Common myeloid progenitor, CD34-positive (primary cell): ENCODE results near the gene EMP3.
"Not testable (repeated sequence)": the region's sequence is repeated elsewhere in the genome, so short reads cannot be mapped to it uniquely, and the experiment has no call there.

ENCODE experiments used
- CTCF ChIA-PET: fragments of 350-600 bp; sonication (Branson Sonifier 250); formaldehyde crosslinking; loops from one replicate; lab custom pipeline; 2021; ENCODE audit warnings: antibody characterized with exemption; lab: Charles Lee
- POLR2A ChIA-PET: fragments of 350-600 bp; sonication (Branson Sonifier 250); formaldehyde crosslinking; loops from one replicate; lab custom pipeline; 2021; ENCODE audit warnings: antibody characterized with exemption; lab: Charles Lee
- DNase-seq, 3 donors: peaks; one replicate each; pipeline versions ENCODE4 v3.0.0 to v3.0.0-alpha.2; 2013
- H3K27ac ChIP-seq, 2 experiments: 1 replicate in 1 of 2; 2 replicates in 1 of 2; pipeline ENCODE4 v1.7.0; 2013; ENCODE audit warnings: inconsistent platforms in 2 of 2, low read length in 2 of 2, mild to moderate bottlenecking in 2 of 2, low read depth in 1 of 2, moderate library complexity in 1 of 2; ENCODE audit not compliant: severe bottlenecking in 2 of 2, insufficient read depth in 1 of 2, poor library complexity in 1 of 2
- H3K27me3 ChIP-seq, 5 experiments: replicated peaks in 2 of 5; 1 replicate in 3 of 5; 2 replicates in 2 of 5; pipeline versions ENCODE4 v1.6.1 to v1.7.0; 2013; ENCODE audit warnings: low read length in 4 of 5, mild to moderate bottlenecking in 2 of 5, moderate library complexity in 2 of 5, inconsistent platforms in 1 of 5; ENCODE audit not compliant: insufficient read depth in 5 of 5, control insufficient read depth in 4 of 5
- H3K36me3 ChIP-seq, 4 experiments: 1 replicate in 2 of 4; 2 replicates in 2 of 4; pipeline versions ENCODE4 v1.6.1 to v1.7.0; 2013; ENCODE audit warnings: low read length in 3 of 4, control low read depth in 1 of 4, mild to moderate bottlenecking in 1 of 4; ENCODE audit not compliant: control insufficient read depth in 4 of 4, insufficient read depth in 4 of 4
- H3K4me1 ChIP-seq, 4 experiments: 1 replicate in 3 of 4; 2 replicates in 1 of 4; pipeline versions ENCODE4 v1.6.1 to v1.7.1; 2013; ENCODE audit warnings: low read length in 3 of 4, mild to moderate bottlenecking in 3 of 4, control low read depth in 1 of 4, inconsistent platforms in 1 of 4, moderate library complexity in 1 of 4; ENCODE audit not compliant: control insufficient read depth in 4 of 4, insufficient read depth in 4 of 4; ENCODE audit errors: control extremely low read depth in 1 of 4
- H3K4me3 ChIP-seq, 7 experiments: 1 replicate in 4 of 7; 2 replicates in 3 of 7; pipeline versions ENCODE4 v1.5.1 to v1.7.0; 2013; ENCODE audit warnings: mild to moderate bottlenecking in 7 of 7, low read length in 6 of 7, moderate library complexity in 6 of 7, inconsistent platforms in 2 of 7, low read depth in 2 of 7, control low read depth in 1 of 7; ENCODE audit not compliant: insufficient read depth in 4 of 7, control insufficient read depth in 1 of 7; ENCODE audit errors: extremely low read depth in 1 of 7
- H3K9me3 ChIP-seq, 5 experiments: 1 replicate in 4 of 5; 2 replicates in 1 of 5; pipeline versions ENCODE4 v1.6.1 to v1.7.1; 2013; ENCODE audit warnings: low read length in 4 of 5, mild to moderate bottlenecking in 2 of 5, inconsistent platforms in 1 of 5, low read depth in 1 of 5, moderate library complexity in 1 of 5; ENCODE audit not compliant: control insufficient read depth in 4 of 5, insufficient read depth in 2 of 5; ENCODE audit errors: control extremely low read depth in 1 of 5
- WGBS: methylation state at CpG from one replicate; pipeline ENCODE4 v1.1.5; 2013; ENCODE audit not compliant: insufficient coverage; 5-methylcytosine and 5-hydroxymethylcytosine counted together

Gene EMP3

GRCh38 chr19:48310227-48310626 lies 15.1 kb upstream of the EMP3 start:
- ChIA-PET CTCF (interaction anchor here (1.2 to 16.4 kb wide), 2 partner anchors 25 to 40 kb away, joined by 3 to 286 read pairs; no protein-coding TSS in a partner anchor), POLR2A (no interaction called here)
- Histone ChIP-seq H3K9me3 (no peaks in the 10 kb centered on the region), H3K27me3 (no peaks in the 10 kb centered on the region), H3K27ac (no peak overlapping the region), H3K4me3 (no peak overlapping the region), H3K36me3 (no peaks in the 10 kb centered on the region), H3K4me1 (peaks cover 0 to 6% (median 0%) of the 10 kb centered on the region in 4 experiments)
- 97% methylated on average over 6 of the region's 7 CpGs for WGBS
- DNase-seq = no peak

DNA sequence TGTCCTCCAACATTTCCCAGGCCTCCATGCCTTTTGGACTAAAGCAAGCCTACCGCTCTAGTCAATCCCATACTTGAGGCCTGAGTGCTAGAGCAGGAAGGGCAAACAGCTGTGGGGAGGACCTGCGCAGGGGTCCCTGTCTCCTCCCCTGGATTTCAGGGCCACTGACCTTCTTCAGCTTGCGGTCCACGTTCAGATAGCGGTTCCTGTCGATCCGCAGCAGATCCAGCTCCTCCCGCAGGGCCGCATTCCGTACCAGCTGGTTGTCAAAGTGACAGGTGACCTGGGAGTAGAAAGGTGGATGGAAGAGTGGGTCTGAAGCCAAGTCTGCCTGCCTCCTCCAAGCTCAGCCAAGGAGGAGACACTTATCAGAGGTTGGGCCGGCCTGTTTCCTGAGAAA lies 14.0 kb upstream of the EMP3 start:
- no peak for DNase-seq
- Histone ChIP-seq H3K9me3 (no peaks in the 10 kb centered on the region), H3K27me3 (no peaks in the 10 kb centered on the region), H3K4me3 (no peak overlapping the region), H3K27ac (no peak overlapping the region), H3K4me1 (peaks cover 0 to 6% (median 0%) of the 10 kb centered on the region in 4 experiments), H3K36me3 (no peaks in the 10 kb centered on the region)
- POLR2A ChIA-PET = interaction anchor here (0.6 kb wide), 1 partner anchor 23 kb away, joined by 3 read pairs; no protein-coding TSS in a partner anchor
- CTCF ChIA-PET = interaction anchor here (0.6 to 16.4 kb wide), 5 partner anchors 24 to 63 kb away, joined by 3 to 286 read pairs (median 3); no protein-coding TSS in a partner anchor
- WGBS = 100% methylated on average over 5 of the region's 11 CpGs

DNA sequence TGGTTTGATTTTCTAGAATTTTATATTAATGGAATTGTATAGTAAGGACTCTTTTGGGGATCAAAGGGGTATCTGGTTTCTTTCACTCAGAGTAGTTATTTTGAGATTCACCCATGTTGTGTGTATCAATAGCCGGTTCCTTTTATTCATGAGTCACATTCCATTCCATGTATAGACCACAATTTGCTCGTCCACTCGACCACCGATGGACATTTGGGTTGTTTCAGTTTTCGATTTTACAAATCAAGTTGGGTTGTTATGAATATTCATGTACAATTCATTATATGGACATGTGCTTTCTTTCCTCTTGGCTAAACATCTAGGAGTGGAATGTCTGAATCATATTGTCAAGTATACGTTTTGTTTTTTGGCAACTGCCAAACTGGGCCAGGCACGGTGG lies 9.6 kb upstream of the EMP3 start:
- Histone ChIP-seq H3K4me1 (peaks cover 0 to 11% (median 10%) of the 10 kb centered on the region in 4 experiments), H3K27ac (no peak overlapping the region), H3K36me3 (no peaks in the 10 kb centered on the region), H3K9me3 (no peaks in the 10 kb centered on the region), H3K27me3 (no peaks in the 10 kb centered on the region), H3K4me3 (no peak overlapping the region)
- CTCF ChIA-PET = interaction anchor here (16.4 kb wide), 1 partner anchor 20 kb away, joined by 286 read pairs; no protein-coding TSS in a partner anchor
- 80% methylated on average over 1 of the region's 7 CpGs for WGBS
- no peak for DNase-seq
- POLR2A ChIA-PET = interaction anchor here (0.9 kb wide), 1 partner anchor 18 kb away, joined by 4 read pairs; no protein-coding TSS in a partner anchor

GRCh38 chr19:48317708-48317960 lies 7.7 kb upstream of the EMP3 start:
- not testable (repeated sequence) for H3K9me3 ChIP-seq, H3K27ac ChIP-seq, DNase-seq, H3K27me3 ChIP-seq, H3K4me3 ChIP-seq, H3K36me3 ChIP-seq
- ChIA-PET POLR2A (interaction anchor here (6.6 kb wide), 1 partner anchor 15 kb away, joined by 85 read pairs; no protein-coding TSS in a partner anchor), CTCF (interaction anchor here (0.7 to 16.4 kb wide), 5 partner anchors 18 to 267 kb away, joined by 3 to 286 read pairs (median 4); no protein-coding TSS in a partner anchor)
- H3K4me1 ChIP-seq = peaks cover 5 to 26% (median 24%) of the 10 kb centered on the region in 4 experiments
- WGBS = 100% methylated on average over 1 of the region's 9 CpGs

DNA sequence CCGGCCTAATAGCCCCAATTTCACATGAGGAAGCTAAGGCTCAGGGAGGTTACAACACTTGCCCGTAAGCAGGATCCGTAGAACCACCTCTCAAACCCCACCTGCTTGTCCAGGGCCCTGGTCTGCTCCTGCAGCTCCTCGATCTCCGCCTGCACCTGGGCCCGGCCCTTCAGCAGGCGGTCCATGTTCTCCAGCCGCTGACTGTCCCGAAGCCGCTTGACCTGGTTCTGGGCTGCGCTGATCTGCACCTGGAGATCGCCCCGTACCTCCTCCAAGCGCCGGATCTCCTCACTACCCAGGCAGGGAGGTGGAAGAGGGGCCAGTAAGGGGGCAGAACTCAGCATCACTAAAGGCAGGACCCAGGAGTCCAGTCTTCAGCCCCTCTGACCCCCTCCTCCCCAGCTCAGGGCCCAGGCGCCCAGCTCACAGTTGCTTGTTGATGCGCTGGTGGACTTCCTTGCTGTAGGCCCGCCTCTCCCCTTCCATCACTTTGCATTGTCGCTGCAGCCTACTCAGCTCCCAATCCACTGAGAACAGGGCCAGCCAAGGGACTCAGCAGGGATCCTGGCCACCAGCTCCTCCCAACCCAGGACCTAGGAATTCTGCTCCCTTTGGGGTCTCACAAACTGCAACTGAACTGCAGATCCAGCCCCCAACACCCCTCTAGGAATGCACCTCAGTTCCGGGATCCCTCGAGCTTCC lies 6.9 kb upstream of the EMP3 start:
- Histone ChIP-seq H3K27ac (no peak overlapping the region), H3K36me3 (no peaks in the 10 kb centered on the region), H3K9me3 (no peaks in the 10 kb centered on the region), H3K27me3 (no peaks in the 10 kb centered on the region), H3K4me3 (no peak overlapping the region), H3K4me1 (peaks cover 7 to 33% (median 30%) of the 10 kb centered on the region in 4 experiments)
- ChIA-PET POLR2A (interaction anchor here (6.6 kb wide), 1 partner anchor 14 kb away, joined by 85 read pairs; no protein-coding TSS in a partner anchor), CTCF (interaction anchor here (0.7 to 16.4 kb wide), 5 partner anchors 9 to 266 kb away, joined by 3 to 286 read pairs (median 4); no protein-coding TSS in a partner anchor)
- 96% methylated on average over 16 of the region's 21 CpGs for WGBS
- DNase-seq = no peak

DNA sequence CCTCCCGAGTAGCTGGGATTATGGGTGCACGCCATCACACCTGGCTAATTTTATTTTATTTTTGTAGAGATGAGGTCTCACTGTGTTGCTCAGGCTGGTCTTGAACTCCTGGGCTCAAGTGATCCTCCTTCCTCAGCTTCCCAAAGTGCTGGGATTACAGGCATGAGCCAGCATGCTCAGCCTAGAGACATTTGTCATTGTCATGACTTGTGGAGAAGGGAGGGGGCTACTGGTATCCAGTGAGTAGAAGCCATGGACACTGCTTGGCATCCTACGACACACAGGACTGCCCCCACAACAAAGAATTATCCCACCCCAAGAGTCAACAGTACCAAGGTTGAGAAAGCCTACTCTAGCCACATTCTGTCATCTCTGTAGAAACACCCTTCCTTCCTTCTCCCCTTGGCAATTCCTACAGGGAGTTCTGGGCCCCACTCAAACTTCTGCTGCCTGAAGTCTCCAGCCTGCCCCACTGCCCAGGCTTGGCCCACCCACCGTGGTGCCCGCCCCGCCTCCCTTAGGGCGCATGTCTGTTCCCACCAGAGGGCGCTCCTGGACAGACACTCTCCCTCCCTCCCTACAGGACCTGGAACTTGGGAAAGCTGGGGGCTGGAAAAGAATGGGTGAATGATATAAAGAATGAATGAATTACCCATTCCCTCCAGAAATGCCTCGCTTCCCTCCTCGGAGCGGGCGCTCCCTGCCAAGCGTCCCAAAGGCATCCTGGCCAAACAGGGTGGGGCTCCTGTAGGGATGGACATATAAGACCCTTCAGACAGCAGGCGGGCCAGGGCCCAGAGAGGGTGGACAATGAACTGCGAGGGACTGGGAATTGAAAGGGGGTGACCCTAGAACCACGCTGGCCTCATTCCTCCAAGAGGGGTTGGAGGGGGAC lies 5.5 kb upstream of the EMP3 start:
- ChIA-PET CTCF (interaction anchor here (1.5 to 16.4 kb wide), 2 partner anchors 15 to 44 kb away, joined by 5 to 286 read pairs; partner anchors contain the start of genes SYNGR4 and TMEM143), POLR2A (interaction anchor here (0.6 to 6.6 kb wide), 3 partner anchors 13 to 126 kb away, joined by 3 to 85 read pairs (median 3); partner anchors contain the start of gene GRWD1)
- Histone ChIP-seq H3K4me1 (peaks cover 9 to 47% (median 41%) of the 10 kb centered on the region in 4 experiments), H3K36me3 (no peaks in the 10 kb centered on the region), H3K4me3 (peak overlapping the region in 2 of 7 experiments; percentile 11 to 35), H3K9me3 (no peaks in the 10 kb centered on the region), H3K27me3 (no peaks in the 10 kb centered on the region), H3K27ac (peak overlapping the region in 1 of 2 experiments; percentile 43)
- peak; percentile 66 to 71 (median 67) for DNase-seq
- 29% methylated on average over 6 of the region's 16 CpGs for WGBS
